Rectal smooth muscle tissue (tissue), 1 donor: ENCODE measurements around the gene UBE2L5.
A peak's percentile ranks its signal among the peaks of the same experiment; 100 is the strongest.

Source experiments
- H3K27ac ChIP-seq: one replicate; pipeline ENCODE4 v1.7.0; 2013; ENCODE audit warnings: low read depth, low read length, inconsistent platforms
- H3K27me3 ChIP-seq: one replicate; pipeline ENCODE4 v1.7.0; 2013; ENCODE audit warnings: low read length; ENCODE audit not compliant: control insufficient read depth, insufficient read depth
- H3K36me3 ChIP-seq: one replicate; pipeline ENCODE4 v1.7.0; 2013; ENCODE audit warnings: low read length; ENCODE audit not compliant: control insufficient read depth, insufficient read depth
- H3K4me1 ChIP-seq: one replicate; pipeline ENCODE4 v1.7.0; 2013; ENCODE audit warnings: low read length; ENCODE audit not compliant: control insufficient read depth, insufficient read depth
- H3K4me3 ChIP-seq: one replicate; pipeline ENCODE4 v1.7.0; 2013; ENCODE audit warnings: low read length
- H3K9ac ChIP-seq: one replicate; pipeline ENCODE4 v1.7.0; 2013; ENCODE audit warnings: low read length

UBE2L5 gene

DNA sequence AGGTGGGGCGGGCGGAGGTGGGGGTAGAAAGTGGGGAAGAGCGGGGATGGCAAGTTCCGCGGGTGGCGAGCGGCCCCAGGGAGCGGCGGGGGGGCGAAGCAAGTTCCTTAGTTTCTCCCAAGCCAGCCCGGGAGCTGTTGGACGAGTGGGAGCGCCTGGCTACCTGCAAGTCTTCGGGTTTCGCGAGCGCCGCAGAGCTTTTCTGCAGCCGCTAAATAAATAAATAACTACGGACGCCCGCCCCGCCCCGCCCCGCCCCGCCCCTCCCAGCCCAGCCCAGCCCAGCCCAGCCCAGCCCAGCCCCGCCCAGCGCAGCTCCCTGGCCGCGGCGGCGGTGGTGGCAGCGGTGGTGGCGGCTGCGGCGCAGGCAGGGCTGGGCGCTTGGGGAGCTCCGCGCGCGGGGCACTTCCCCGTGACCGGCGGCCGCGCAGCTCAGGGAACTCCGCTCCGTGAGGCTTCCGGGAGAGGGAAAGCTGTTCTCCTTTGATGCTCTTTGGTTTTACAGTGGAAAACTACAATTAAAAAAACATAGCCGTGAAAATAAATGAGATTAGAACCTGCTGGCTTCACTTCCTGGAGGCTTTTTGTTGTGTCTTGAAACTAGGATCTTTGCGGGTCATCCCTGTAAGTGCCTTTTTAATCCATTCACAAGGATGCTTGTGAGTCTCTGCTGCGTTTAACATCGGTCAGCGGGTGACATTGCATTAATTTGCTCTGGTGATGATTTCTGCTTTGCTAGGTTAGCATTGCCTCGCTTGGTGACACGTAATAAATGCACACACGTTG lies at the start of gene UBE2L5:
Gene UBE2L5 (plus strand): TSS at position 440 of the 786 bp plus-strand sequence. CDS start 5,498 bp downstream, outside the sequence.
- Histone ChIP-seq H3K27ac (peak within 1 kb of the TSS; percentile 97), H3K4me3 (peak within 1 kb of the TSS; percentile 87), H3K27me3 (no peaks in the 10 kb centered on the region), H3K9ac (peak within 1 kb of the TSS; percentile 76), H3K36me3 (no peaks in the 10 kb centered on the region), H3K4me1 (peaks cover 29% of the 10 kb centered on the region)

DNA sequence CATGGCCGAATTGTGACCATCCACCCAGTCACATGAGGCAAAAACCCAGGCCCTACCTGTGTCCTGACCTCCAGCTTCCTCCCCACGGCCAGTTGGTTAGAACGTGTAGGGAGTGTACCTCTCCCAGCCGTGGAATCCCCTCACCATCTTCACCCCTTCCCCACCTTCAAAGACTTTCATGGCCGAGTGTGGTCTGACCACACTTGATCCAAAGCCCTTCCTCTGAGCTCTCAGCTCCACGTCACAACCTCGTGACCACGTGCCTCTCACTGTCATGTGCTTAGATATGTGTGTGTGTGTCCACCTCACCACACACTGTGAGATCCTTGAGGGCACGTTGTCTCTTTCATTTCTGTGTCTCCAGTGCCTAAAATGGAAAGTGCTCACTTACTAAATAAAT lies 48.6 kb upstream of the UBE2L5 start:
- no peak overlapping the region for H3K4me3 ChIP-seq
- no peaks in the 10 kb centered on the region for H3K4me1 ChIP-seq
- no peak overlapping the region for H3K9ac ChIP-seq
- no peaks in the 10 kb centered on the region for H3K36me3 ChIP-seq
- no peak overlapping the region for H3K27ac ChIP-seq
- no peaks in the 10 kb centered on the region for H3K27me3 ChIP-seq

DNA sequence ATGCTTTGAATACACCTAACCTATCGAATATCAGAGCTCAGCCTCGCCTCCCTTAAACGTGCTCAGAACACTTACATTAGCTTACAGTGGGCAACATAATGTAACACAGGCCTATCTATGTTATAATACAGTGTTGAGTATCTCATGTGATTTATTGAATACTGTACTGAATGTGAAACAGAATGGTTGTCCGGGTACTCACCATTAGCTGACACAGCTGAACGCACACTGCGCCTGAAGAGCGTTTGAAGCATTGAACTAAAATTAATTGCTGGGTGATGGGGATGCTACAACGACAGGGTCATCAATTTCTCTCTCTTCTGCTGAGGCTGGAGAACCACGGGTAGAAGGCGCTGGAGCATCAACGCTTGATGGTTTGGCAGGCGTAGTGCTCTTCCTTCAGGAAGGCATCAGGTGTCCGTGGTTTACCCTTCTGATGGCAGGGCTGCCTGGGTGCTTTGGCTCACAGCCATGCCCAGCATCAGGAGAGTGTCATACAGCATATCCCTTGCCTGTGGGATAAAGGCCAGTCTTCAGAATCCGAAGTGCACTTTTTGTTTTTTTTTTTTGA lies 46.9 kb upstream of the UBE2L5 start:
- no peaks in the 10 kb centered on the region for H3K27me3 ChIP-seq

DNA sequence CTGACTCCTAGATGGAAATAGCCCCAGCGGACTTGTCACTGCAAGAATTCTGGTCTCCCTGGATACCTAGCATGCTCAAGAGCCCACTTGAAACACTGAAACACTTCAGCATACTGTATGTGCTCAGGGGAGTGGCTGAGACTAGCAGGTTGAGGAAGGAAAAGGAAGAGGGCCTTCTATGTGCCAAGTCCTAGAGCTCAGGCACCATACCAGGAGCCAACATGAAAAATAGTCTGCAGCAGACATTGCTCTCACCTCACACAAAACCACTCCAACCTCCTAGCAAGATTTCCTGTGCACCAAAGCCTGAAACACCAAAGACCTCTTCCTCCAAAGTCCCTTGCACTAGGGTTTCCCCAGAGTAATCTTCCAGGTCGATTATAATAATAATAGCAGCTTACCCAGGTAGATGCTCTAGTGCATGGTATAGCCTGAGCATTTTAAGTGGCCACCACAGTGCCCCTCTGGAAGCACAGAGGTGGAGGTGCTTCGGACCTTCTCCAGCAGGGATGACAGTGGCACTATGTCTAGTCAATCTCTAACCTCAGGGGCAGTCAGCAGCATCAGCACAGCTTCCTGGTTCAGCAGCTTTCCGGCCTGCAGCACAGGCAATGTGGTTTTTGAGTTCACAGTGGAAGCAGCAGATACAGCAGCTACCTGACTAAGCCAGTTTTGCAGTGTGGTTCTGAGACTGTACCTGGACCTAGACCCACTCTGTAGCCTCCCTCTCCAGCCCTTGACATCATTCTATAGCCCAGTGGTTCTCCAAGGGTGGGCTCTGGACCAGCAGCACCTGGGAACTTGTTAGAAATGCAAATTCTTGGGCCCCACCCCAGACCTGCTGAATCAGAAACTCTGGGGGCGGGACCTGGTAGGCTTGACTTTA lies 45.6 kb upstream of the UBE2L5 start:
- no peaks in the 10 kb centered on the region for H3K27me3 ChIP-seq
- no peaks in the 10 kb centered on the region for H3K36me3 ChIP-seq
- no peak overlapping the region for H3K9ac ChIP-seq
- H3K27ac ChIP-seq = no peak overlapping the region
- H3K4me3 ChIP-seq = no peak overlapping the region
- no peaks in the 10 kb centered on the region for H3K4me1 ChIP-seq

More for the DNA sequence above, 46.9 kb upstream of the UBE2L5 start:
- H3K27ac ChIP-seq = no peak overlapping the region
- no peaks in the 10 kb centered on the region for H3K4me1 ChIP-seq
- no peaks in the 10 kb centered on the region for H3K36me3 ChIP-seq
- H3K4me3 ChIP-seq = no peak overlapping the region
- H3K9ac ChIP-seq = no peak overlapping the region

DNA sequence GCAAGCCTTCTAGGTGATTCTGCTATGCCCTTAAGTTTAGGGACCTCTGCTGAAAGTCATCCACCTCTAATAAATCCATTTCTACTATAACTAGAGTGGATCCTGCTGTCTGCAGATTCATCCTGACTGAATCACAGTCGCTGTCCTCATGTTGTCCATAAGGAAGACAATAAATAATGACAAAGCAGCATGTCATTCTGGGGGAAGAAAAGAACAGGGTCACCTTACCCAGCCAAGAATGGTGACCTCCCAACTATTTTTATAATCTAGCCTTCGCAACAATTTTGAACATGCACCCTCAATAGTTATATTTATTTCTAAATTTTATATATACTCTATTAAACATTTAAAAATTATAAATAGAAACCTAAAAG lies 45.0 kb upstream of the UBE2L5 start:
- no peaks in the 10 kb centered on the region for H3K27me3 ChIP-seq
- no peaks in the 10 kb centered on the region for H3K4me1 ChIP-seq
- no peak overlapping the region for H3K9ac ChIP-seq
- H3K27ac ChIP-seq = no peak overlapping the region
- no peak overlapping the region for H3K4me3 ChIP-seq
- H3K36me3 ChIP-seq = no peaks in the 10 kb centered on the region

DNA sequence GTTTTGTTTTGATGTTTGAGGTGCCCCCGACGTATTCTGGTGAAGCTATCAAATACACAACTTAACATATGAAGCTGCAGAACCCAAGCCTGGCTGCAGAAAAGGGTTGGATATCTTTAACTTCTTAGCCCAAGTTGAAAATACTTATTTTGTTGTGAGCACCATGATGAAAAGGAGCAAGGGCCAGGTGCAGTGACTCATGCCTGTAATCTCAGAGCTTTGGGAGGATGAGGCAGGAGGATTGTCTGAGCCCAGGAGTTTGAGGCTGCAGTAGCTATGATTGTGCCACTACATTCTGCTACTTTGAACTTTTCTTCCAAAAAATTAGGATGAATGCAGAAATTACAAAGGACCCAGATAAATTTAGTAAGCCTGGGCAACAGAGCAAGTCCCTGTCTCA lies 44.1 kb upstream of the UBE2L5 start:
- no peaks in the 10 kb centered on the region for H3K27me3 ChIP-seq

DNA sequence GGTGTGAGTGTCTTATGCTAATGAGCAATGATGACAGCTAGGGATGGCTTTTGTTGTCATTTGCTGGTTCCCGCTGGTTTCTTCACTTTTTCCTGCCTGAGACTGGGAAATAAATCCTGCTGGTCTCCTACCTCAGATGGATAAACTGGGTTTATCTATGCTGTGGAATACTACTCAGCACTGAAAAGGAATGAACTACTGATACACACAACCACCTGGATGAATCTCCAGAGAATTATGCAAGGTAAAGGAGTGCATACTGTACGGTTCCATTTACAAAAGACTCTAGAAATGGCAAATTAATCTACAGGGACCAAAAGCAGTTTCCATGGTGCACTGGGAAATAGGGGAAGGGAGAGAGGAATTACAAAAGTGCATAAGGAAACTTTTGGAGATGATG lies 41.2 kb upstream of the UBE2L5 start:
- H3K4me1 ChIP-seq = no peaks in the 10 kb centered on the region
- no peak overlapping the region for H3K4me3 ChIP-seq
- H3K36me3 ChIP-seq = no peaks in the 10 kb centered on the region
- H3K9ac ChIP-seq = no peak overlapping the region
- no peaks in the 10 kb centered on the region for H3K27me3 ChIP-seq
- no peak overlapping the region for H3K27ac ChIP-seq

More for the DNA sequence above, 44.1 kb upstream of the UBE2L5 start:
- no peak overlapping the region for H3K9ac ChIP-seq
- no peaks in the 10 kb centered on the region for H3K36me3 ChIP-seq
- H3K4me3 ChIP-seq = no peak overlapping the region
- H3K4me1 ChIP-seq = no peaks in the 10 kb centered on the region
- no peak overlapping the region for H3K27ac ChIP-seq

DNA sequence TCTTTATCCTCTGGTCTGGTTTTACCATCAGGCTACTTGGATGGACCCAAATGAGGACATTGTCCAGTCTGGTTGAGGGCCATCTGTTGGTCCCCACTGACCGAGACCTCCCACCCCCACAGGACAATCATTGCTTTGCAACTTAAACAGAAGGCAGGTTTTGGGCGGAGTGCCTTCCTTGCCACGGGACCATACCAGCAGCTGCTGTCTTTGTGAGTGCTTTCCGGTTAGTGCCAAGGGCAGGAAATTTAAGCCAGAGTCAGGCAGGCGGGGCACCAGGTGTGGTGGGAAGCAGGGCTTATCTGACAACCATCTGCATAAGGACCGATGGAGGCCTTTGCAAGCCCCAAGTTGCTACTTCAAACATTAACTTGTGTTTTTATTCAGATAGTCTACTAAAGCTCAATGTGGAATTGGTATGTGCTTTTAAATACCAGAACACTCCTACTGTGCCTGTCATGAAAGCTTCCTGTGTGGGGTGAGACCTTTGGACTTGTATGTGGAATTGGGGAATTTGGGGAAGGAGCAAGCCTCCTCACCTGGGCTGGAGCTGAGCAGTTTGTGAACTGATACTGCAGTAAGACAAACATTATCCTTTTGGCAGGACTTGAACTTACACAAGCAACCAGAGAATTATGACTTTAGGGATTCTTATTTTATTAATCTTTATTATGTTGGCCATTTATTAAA lies 39.3 kb upstream of the UBE2L5 start:
- no peak overlapping the region for H3K9ac ChIP-seq
- no peaks in the 10 kb centered on the region for H3K4me1 ChIP-seq
- H3K4me3 ChIP-seq = no peak overlapping the region
- H3K27ac ChIP-seq = no peak overlapping the region
- no peaks in the 10 kb centered on the region for H3K36me3 ChIP-seq
- no peaks in the 10 kb centered on the region for H3K27me3 ChIP-seq

DNA sequence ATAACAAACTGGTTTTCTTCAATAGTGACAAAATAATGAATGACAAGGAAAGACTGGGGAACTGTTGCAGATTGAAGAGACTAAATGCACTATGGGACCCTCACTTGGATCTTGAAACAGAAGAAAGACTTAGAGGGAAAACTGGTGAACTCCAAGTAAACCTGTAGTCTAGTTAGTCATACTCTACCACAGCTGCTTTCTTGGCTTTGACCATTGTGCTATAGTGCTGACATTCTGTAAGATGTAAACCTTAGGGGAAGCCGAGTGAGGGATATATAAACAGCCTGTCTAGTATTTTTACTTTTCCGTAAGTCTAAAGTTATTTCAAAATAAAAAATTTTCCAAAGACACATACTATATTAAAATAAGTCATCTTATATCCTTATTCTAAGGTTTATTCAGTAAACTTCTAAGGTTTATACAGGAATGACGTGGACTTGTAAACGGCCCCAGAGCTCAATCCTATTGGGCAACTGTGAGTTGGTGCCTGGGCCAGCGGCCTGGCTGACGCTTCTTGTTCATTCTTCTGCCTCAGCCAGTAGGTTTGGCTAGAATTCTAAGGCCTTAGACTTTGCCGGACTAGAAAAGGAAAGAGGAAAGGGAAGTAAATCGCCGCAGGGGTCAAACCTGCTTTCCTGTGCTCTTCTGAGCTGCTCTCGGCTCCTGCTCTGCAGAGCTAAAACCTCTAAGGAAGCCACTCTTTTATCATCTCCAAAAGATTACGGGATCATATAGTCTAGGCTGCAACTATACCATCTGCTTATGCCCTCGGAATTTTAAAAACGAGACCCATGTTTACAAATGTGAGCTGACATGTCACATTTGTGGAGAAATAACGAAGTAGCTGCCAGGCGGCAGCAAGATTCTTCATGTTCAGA lies 33.6 kb upstream of the UBE2L5 start:
- Histone ChIP-seq H3K4me3 (peak overlapping the region; percentile 4), H3K27ac (peak overlapping the region; percentile 57), H3K27me3 (no peaks in the 10 kb centered on the region), H3K4me1 (peaks cover 13% of the 10 kb centered on the region), H3K9ac (no peak overlapping the region), H3K36me3 (no peaks in the 10 kb centered on the region)

DNA sequence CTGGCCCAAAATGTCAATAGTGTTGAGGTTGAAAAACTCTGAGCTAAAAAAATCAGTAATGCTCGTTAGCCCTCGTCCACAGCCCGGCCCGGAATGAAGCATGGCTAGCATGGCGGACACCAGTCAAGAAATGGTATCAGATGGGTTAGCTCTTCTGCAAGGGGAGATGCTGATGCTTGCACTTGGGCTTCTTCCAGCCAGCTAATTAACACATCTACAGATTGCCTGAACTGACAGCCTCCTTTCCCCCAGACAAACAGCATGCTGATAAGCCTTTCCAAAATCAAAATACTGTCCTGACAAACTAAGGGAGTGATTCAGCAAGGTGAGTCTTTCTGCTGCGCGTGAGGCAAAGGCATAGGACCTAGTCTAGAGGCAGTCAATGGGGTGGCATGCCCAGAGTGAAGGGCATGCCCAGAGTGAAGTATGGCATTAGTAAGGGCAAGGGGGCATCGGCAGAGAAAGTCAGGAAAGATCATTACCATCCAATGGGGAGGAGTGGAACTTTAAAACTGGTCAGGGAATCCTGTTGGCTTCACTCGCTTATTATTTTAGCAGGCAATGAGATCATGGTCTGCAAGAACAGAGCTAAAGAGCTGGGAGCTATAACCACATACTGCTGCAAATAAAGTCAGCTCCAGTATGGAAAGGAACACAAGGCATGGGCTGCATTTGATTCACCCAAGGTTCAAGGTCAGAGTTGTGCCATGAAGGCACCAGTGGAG lies 30.2 kb upstream of the UBE2L5 start:
- Histone ChIP-seq H3K4me1 (peaks cover 15% of the 10 kb centered on the region), H3K4me3 (no peak overlapping the region), H3K27ac (no peak overlapping the region), H3K9ac (no peak overlapping the region), H3K36me3 (no peaks in the 10 kb centered on the region), H3K27me3 (no peaks in the 10 kb centered on the region)

DNA sequence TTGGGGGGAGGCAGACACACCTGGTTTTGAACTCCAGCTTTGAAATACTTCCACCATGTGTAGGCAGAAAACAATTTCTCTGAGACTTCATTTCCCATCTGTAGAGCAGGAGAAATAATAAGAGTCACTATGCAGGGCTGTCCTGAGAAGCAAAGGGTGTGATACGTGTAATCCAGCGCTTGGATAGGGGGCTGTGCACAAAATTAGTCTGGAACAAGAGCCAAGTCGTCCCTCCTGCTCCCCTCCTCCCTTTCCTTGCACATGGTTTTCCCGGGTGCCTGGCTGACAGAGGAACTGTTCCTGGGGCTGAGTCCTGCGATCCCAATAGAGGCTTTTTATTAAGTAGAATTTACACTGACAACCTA lies 29.6 kb upstream of the UBE2L5 start:
- no peaks in the 10 kb centered on the region for H3K27me3 ChIP-seq
- H3K9ac ChIP-seq = no peak overlapping the region
- H3K27ac ChIP-seq = no peak overlapping the region
- H3K4me3 ChIP-seq = no peak overlapping the region
- no peaks in the 10 kb centered on the region for H3K36me3 ChIP-seq
- peaks cover 15% of the 10 kb centered on the region for H3K4me1 ChIP-seq
